ENCODE data around the gene USP5.

USP5 gene

GRCh38 chr12:6821591-6822425 is 30.1 kb upstream of the USP5 start, which contains the start of gene GPR162:
Gene GPR162, plus strand, starts transcription at chr12:6821821. Its CDS starts 2,078 bp downstream, at chr12:6823899.
- POLR2A ChIA-PET (ENCODE audit: low non-redundant PET) = interaction anchor here (0.6 kb wide), 2 partner anchors 69 to 98 kb away, joined by 3 to 4 read pairs; partner anchors contain the start of gene COPS7A

GRCh38 chr12:6822426-6823135 is 29.4 kb upstream of the USP5 start:
- H3K27ac ChIP-seq = no peak overlapping the region
- DNase-seq (ENCODE audit: low spot score) = no peak
- POLR2A ChIA-PET (ENCODE audit: low non-redundant PET) = no interaction called here
- CTCF ChIA-PET = no interaction called here
- no peak for TF ChIP-seq CTCF (conservative IDR thresholded peaks at IDR 0.05; ENCODE audit: low read depth)

More at GRCh38 chr12:6821591-6822425, 30.1 kb upstream of the USP5 start, which contains the start of gene GPR162:
- DNase-seq (ENCODE audit: low spot score) = no peak
- H3K27ac ChIP-seq = no peak within 1 kb of the TSS
- no peak for TF ChIP-seq CTCF (conservative IDR thresholded peaks at IDR 0.05; ENCODE audit: low read depth)
- CTCF ChIA-PET = interaction anchor here (0.6 to 1.0 kb wide), 2 partner anchors 13 to 136 kb away, joined by 3 read pairs; no protein-coding TSS in a partner anchor

GRCh38 chr12:6823182-6824084 is 28.5 kb upstream of the USP5 start:
- POLR2A ChIA-PET (ENCODE audit: low non-redundant PET) = no interaction called here
- no peak overlapping the region for H3K27ac ChIP-seq
- CTCF ChIA-PET = interaction anchor here (0.5 to 2.7 kb wide), 4 partner anchors 10 to 128 kb away, joined by 3 to 20 read pairs (median 6); partner anchors contain the start of gene MLF2
- DNase-seq (ENCODE audit: low spot score) = no peak
- no peak for TF ChIP-seq CTCF (conservative IDR thresholded peaks at IDR 0.05; ENCODE audit: low read depth)

- POLR2A ChIA-PET (ENCODE audit: low non-redundant PET) = no interaction called here
- H3K27ac ChIP-seq = no peak overlapping the region
- DNase-seq (ENCODE audit: low spot score) = no peak
- no peak for TF ChIP-seq CTCF (conservative IDR thresholded peaks at IDR 0.05; ENCODE audit: low read depth)
- CTCF ChIA-PET = interaction anchor here (0.5 to 2.7 kb wide), 6 partner anchors 11 to 129 kb away, joined by 3 to 20 read pairs (median 3); partner anchors contain the start of genes MLF2 and PTMS
Measured at GRCh38 chr12:6824085-6824775, 27.7 kb upstream of the USP5 start.

- POLR2A ChIA-PET (ENCODE audit: low non-redundant PET) = no interaction called here
- CTCF ChIA-PET = interaction anchor here (0.5 to 2.7 kb wide), 7 partner anchors 10 to 291 kb away, joined by 3 to 20 read pairs (median 3); partner anchors contain the start of genes GAPDH, MLF2 and PTMS
- no peak for DNase-seq (ENCODE audit: low spot score)
- no peak overlapping the region for H3K27ac ChIP-seq
- TF ChIP-seq CTCF (conservative IDR thresholded peaks at IDR 0.05; ENCODE audit: low read depth) = no peak
Measured at GRCh38 chr12:6824901-6825381, 27.0 kb upstream of the USP5 start.
